Upper lobe of right lung (tissue), 1 donor: ENCODE results near the gene DPP10. TPM values are rescaled to one million over a fixed set of nuclear protein-coding genes. Genes with fewer than 3 reads are reported as not detected.

ENCODE experiments used
- ATAC-seq: fragments of 200-7000 bp; cut with Tn5 transposase; one replicate; pipeline ENCODE4 v1.9.1; 2020; ENCODE audit warnings: mild to moderate bottlenecking, moderate library complexity
- DNase-seq: peaks from one replicate; pipeline ENCODE4 v3.0.0-alpha.2; 2020
- H3K27ac ChIP-seq: fragments of 200-600 bp; one replicate; pipeline ENCODE4 v1.8.0; 2022
- H3K27me3 ChIP-seq: fragments of 200-600 bp; one replicate; pipeline ENCODE4 v1.8.0; 2022; ENCODE audit warnings: mild to moderate bottlenecking
- H3K36me3 ChIP-seq: fragments of 200-600 bp; one replicate; pipeline ENCODE4 v1.8.0; 2022
- H3K4me1 ChIP-seq: fragments of 200-600 bp; one replicate; pipeline ENCODE4 v1.8.0; 2022
- H3K4me3 ChIP-seq: fragments of 200-600 bp; one replicate; pipeline ENCODE4 v1.8.0; 2022; ENCODE audit warnings: mild to moderate bottlenecking
- H3K9me3 ChIP-seq: fragments of 200-600 bp; one replicate; pipeline ENCODE4 v1.8.0; 2022
- CTCF ChIP-seq: fragments of 200-600 bp; IDR thresholded peaks from one replicate; pipeline ENCODE4 v1.8.0; 2022; ENCODE audit warnings: antibody characterized with exemption
- intact Hi-C: fragments of 100-400 bp; cut with DNase I; formaldehyde crosslinking; loops from one replicate; pipeline ENCODE4 v1.11.0; 2022
- total RNA-seq: library from RNA; stranded (reverse); fragmentation: NEBNext Ultra II Directional; extraction: Animal tissue kit (Norgen Biotek cat#: 25700); gene quantifications from one replicate; pipeline ENCODE4 v1.2.1, GENCODE V29; 2021
- donor health status: DM: no; HTN: yes; CAD: no; lungs with severe emphysema.

Gene DPP10
- total RNA-seq, 1 donor from 2014 or later: 1.0 TPM

- Histone ChIP-seq H3K27ac (no peak overlapping the region), H3K9me3 (no peaks in the 10 kb centered on the region), H3K27me3 (no peaks in the 10 kb centered on the region), H3K4me1 (no peaks in the 10 kb centered on the region), H3K36me3 (no peaks in the 10 kb centered on the region), H3K4me3 (no peak overlapping the region)
- DNase-seq (no peak), ATAC-seq (no peak)
- no peak for TF ChIP-seq CTCF
- intact Hi-C loops: no loop called here
Observed at GRCh38 chr2:114787486-114787885, 345.0 kb downstream of the DPP10 start.

- Histone ChIP-seq H3K9me3 (no peaks in the 10 kb centered on the region), H3K36me3 (no peaks in the 10 kb centered on the region), H3K27me3 (no peaks in the 10 kb centered on the region), H3K4me1 (no peaks in the 10 kb centered on the region), H3K4me3 (no peak overlapping the region), H3K27ac (no peak overlapping the region)
- intact Hi-C loops: no loop called here
- no peak for TF ChIP-seq CTCF
- ATAC-seq: no peak
- no peak for DNase-seq
Observed at GRCh38 chr2:114789989-114790388, 347.5 kb downstream of the DPP10 start.

GRCh38 chr2:114797540-114797939 lies 355.1 kb downstream of the DPP10 start:
- H3K4me1 ChIP-seq: no peaks in the 10 kb centered on the region
- intact Hi-C loops: no loop called here
- DNase-seq: no peak
- H3K27ac ChIP-seq: no peak overlapping the region
- no peak for ATAC-seq
- no peaks in the 10 kb centered on the region for H3K9me3 ChIP-seq
- no peaks in the 10 kb centered on the region for H3K27me3 ChIP-seq
- H3K4me3 ChIP-seq: no peak overlapping the region
- H3K36me3 ChIP-seq: no peaks in the 10 kb centered on the region
- TF ChIP-seq CTCF: no peak

- no peaks in the 10 kb centered on the region for H3K9me3 ChIP-seq
- no peak for DNase-seq
- H3K27ac ChIP-seq: no peak overlapping the region
- no peaks in the 10 kb centered on the region for H3K36me3 ChIP-seq
- H3K4me1 ChIP-seq: no peaks in the 10 kb centered on the region
- intact Hi-C loops: no loop called here
- no peaks in the 10 kb centered on the region for H3K27me3 ChIP-seq
- H3K4me3 ChIP-seq: no peak overlapping the region
- TF ChIP-seq CTCF: no peak
- no peak for ATAC-seq
Observed at GRCh38 chr2:114797942-114798341, 355.5 kb downstream of the DPP10 start.

GRCh38 chr2:114800371-114800770 lies 357.9 kb downstream of the DPP10 start:
- TF ChIP-seq CTCF: no peak
- intact Hi-C loops: no loop called here
- Histone ChIP-seq H3K27me3 (no peaks in the 10 kb centered on the region), H3K36me3 (no peaks in the 10 kb centered on the region), H3K4me3 (no peak overlapping the region), H3K4me1 (no peaks in the 10 kb centered on the region), H3K27ac (no peak overlapping the region), H3K9me3 (no peaks in the 10 kb centered on the region)
- DNase-seq (no peak), ATAC-seq (no peak)

- intact Hi-C loops: no loop called here
- peak; percentile 22 for ATAC-seq
- no peak for TF ChIP-seq CTCF
Observed at GRCh38 chr2:114805195-114805594, 362.8 kb downstream of the DPP10 start.

More at GRCh38 chr2:114805195-114805594, 362.8 kb downstream of the DPP10 start:
- H3K4me3 ChIP-seq: no peak overlapping the region
- H3K27ac ChIP-seq: no peak overlapping the region
- H3K9me3 ChIP-seq: no peaks in the 10 kb centered on the region
- H3K27me3 ChIP-seq: no peaks in the 10 kb centered on the region
- no peaks in the 10 kb centered on the region for H3K36me3 ChIP-seq
- no peak for DNase-seq
- H3K4me1 ChIP-seq: no peaks in the 10 kb centered on the region
